GM19463 (cell line): Measurements from ENCODE around the gene SFXN5.

Source experiments
- ATAC-seq: cut with Tn5 transposase; IDR thresholded peaks from one replicate; pipeline ENCODE4 v1.9.1; 2021; ENCODE audit warnings: mild to moderate bottlenecking, moderate library complexity; ENCODE audit not compliant: unreplicated experiment

Gene SFXN5

GRCh38 chr2:72981536-72981935 lies 90.0 kb downstream of the SFXN5 start:
- ATAC-seq = no peak

- ATAC-seq = no peak
Measured at GRCh38 chr2:72980535-72981217, 90.8 kb downstream of the SFXN5 start.

GRCh38 chr2:72979896-72980295 lies 91.6 kb downstream of the SFXN5 start:
- no peak for ATAC-seq

GRCh38 chr2:72975017-72975416 lies 96.5 kb downstream of the SFXN5 start:
- no peak for ATAC-seq

- no peak for ATAC-seq
Measured at GRCh38 chr2:72974436-72974754, 97.1 kb downstream of the SFXN5 start.

GRCh38 chr2:72973566-72974435 lies 97.7 kb downstream of the SFXN5 start:
- peak; percentile 94 for ATAC-seq

- ATAC-seq = no peak
Measured at GRCh38 chr2:72973137-72973535, 98.4 kb downstream of the SFXN5 start.

GRCh38 chr2:72972352-72973136 lies 99.0 kb downstream of the SFXN5 start:
- no peak for ATAC-seq

GRCh38 chr2:72971036-72971435 lies 100.5 kb downstream of the SFXN5 start:
- ATAC-seq = no peak

GRCh38 chr2:72969706-72970105 lies 101.8 kb downstream of the SFXN5 start:
- no peak for ATAC-seq

- ATAC-seq = no peak
Measured at GRCh38 chr2:72968286-72968685, 103.2 kb downstream of the SFXN5 start.

- ATAC-seq = no peak
Measured at GRCh38 chr2:72965770-72966450, 105.6 kb downstream of the SFXN5 start.

GRCh38 chr2:72965016-72965415 lies 106.5 kb downstream of the SFXN5 start:
- ATAC-seq = no peak

GRCh38 chr2:72964146-72964525 lies 107.4 kb downstream of the SFXN5 start:
- no peak for ATAC-seq

- no peak for ATAC-seq
Measured at GRCh38 chr2:72963423-72964145, 107.9 kb downstream of the SFXN5 start.

- ATAC-seq = no peak
Measured at GRCh38 chr2:72962911-72963310, 108.6 kb downstream of the SFXN5 start.

- no peak for ATAC-seq
Measured at GRCh38 chr2:72961853-72962468, 109.6 kb downstream of the SFXN5 start.

GRCh38 chr2:72961036-72961720 lies 110.3 kb downstream of the SFXN5 start:
- ATAC-seq = no peak
